GM12878 (cell line): ENCODE results near the gene HECTD4. TPM values are rescaled to one million over a fixed set of nuclear protein-coding genes. Genes with fewer than 3 reads are reported as not detected.

ENCODE experiments used
- ATAC-seq: fragments of 200-7000 bp; cut with Tn5 transposase; 3 replicates; pipeline ENCODE4 v1.9.1; 2020; ENCODE audit warnings: mild to moderate bottlenecking, moderate library complexity
- BruUV-seq: library from RNA; stranded (reverse); fragments of 400-500 nt; replicated peaks from 2 replicates; lab custom pipeline; 2021; lab: Mats Ljungman, UMichigan
- CTCF ChIA-PET: fragments of 300-600 bp; sonication (Branson Sonifier 250); formaldehyde crosslinking; extraction: SDS; loops from one replicate; lab custom pipeline; 2021; ENCODE audit warnings: inconsistent platforms; lab: Yijun Ruan, JAX
- POLR2A ChIA-PET: fragments of 350-600 bp; formaldehyde crosslinking; extraction: SDS; loops from one replicate; lab custom pipeline; 2021; ENCODE audit warnings: inconsistent platforms; lab: Charles Lee
- RAD21 ChIA-PET: fragments of 300-600 bp; sonication (Branson Sonifier 250); formaldehyde crosslinking; loops from one replicate; lab custom pipeline; 2023; ENCODE audit warnings: antibody characterized with exemption; ENCODE audit not compliant: unreplicated experiment; lab: Charles Lee
- SMC1A ChIA-PET: fragments of 300-600 bp; sonication (Branson Sonifier 250); formaldehyde crosslinking; loops from one replicate; lab custom pipeline; 2023; ENCODE audit not compliant: unreplicated experiment, uncharacterized antibody; lab: Charles Lee
- DNase-seq: peaks from one replicate; pipeline ENCODE4 v3.0.0-alpha.2; 2011; ENCODE audit warnings: low read depth, low spot score
- FAIRE-seq: peaks from 3 replicates; lab custom pipeline; 2011; peaks lifted over from hg19 to GRCh38; lab: Jason Lieb, UNC
- H2AFZ ChIP-seq: 2 replicates; pipeline ENCODE4 v1.6.0; 2011; ENCODE audit warnings: low read depth, low read length, control low read depth; ENCODE audit not compliant: control insufficient read depth
- H3K27ac ChIP-seq: 2 replicates; pipeline ENCODE4 v1.5.1; 2011; ENCODE audit warnings: control low read depth; ENCODE audit not compliant: control insufficient read depth, insufficient read depth
- H3K27me3 ChIP-seq, 2 experiments: replicated peaks in 1 of 2; 2 replicates each; pipeline versions ENCODE4 v1.6.0 to v1.6.1; 2011; ENCODE audit warnings: low read length in 1 of 2; ENCODE audit not compliant: control insufficient read depth in 2 of 2, insufficient read depth in 2 of 2
- H3K36me3 ChIP-seq, 2 experiments: 2 replicates each; pipeline ENCODE4 v1.5.1; 2011; ENCODE audit warnings: low read length in 1 of 2; ENCODE audit not compliant: control insufficient read depth in 2 of 2, insufficient read depth in 2 of 2
- H3K4me1 ChIP-seq: 2 replicates; pipeline ENCODE4 v1.6.1; 2011; ENCODE audit warnings: mild to moderate bottlenecking, low read length, moderate library complexity, mixed read lengths; ENCODE audit not compliant: control insufficient read depth, insufficient read depth
- H3K4me2 ChIP-seq: 2 replicates; pipeline ENCODE4 v1.6.0; 2011; ENCODE audit warnings: control low read depth; ENCODE audit not compliant: control insufficient read depth, insufficient read depth
- H3K4me3 ChIP-seq: fragments of 200-600 bp; sonication (generic); 2 replicates; pipeline ENCODE4 v1.5.1; 2016
- H3K79me2 ChIP-seq: 2 replicates; pipeline ENCODE4 v1.6.0; 2011; ENCODE audit warnings: low read length; ENCODE audit not compliant: control insufficient read depth, insufficient read depth
- H3K9ac ChIP-seq: 2 replicates; pipeline ENCODE4 v1.8.0; 2011; ENCODE audit warnings: low read length, control low read depth, mixed read lengths; ENCODE audit not compliant: control insufficient read depth, insufficient read depth
- H3K9me3 ChIP-seq: replicated peaks from 3 replicates; pipeline ENCODE4 v1.5.1; 2011; ENCODE audit warnings: mild to moderate bottlenecking, low read length; ENCODE audit not compliant: control insufficient read depth, insufficient read depth
- H4K20me1 ChIP-seq: 2 replicates; pipeline ENCODE4 v1.6.0; 2011; ENCODE audit not compliant: control insufficient read depth, insufficient read depth
- BCL11A ChIP-seq: IDR thresholded peaks from 2 replicates; pipeline ENCODE4 v1.6.1; 2011; ENCODE audit warnings: low read depth, low read length
- BRCA1 ChIP-seq: IDR thresholded peaks from 2 replicates; pipeline ENCODE4 v1.6.1; 2011; ENCODE audit warnings: low read depth, low read length, improper control_type of control experiment
- CHD2 ChIP-seq: IDR thresholded peaks from 2 replicates; pipeline ENCODE4 v1.6.1; 2011; ENCODE audit warnings: low read depth, low read length, improper control_type of control experiment, borderline replicate concordance
- ETV6 ChIP-seq, 2 experiments: fragments of 450-650 bp in 1 of 2; IDR thresholded peaks in 1 of 2; conservative IDR thresholded peaks in 1 of 2; 2 replicates each; pipeline ENCODE4 v1.6.1; 2014; ENCODE audit warnings: antibody characterized with exemption in 1 of 2, borderline replicate concordance in 1 of 2, low read depth in 1 of 2, mild to moderate bottlenecking in 1 of 2, moderate library complexity in 1 of 2
- FOXM1 ChIP-seq: IDR thresholded peaks from 2 replicates; pipeline ENCODE4 v1.6.1; 2012; ENCODE audit warnings: low read depth, mild to moderate bottlenecking, inconsistent platforms, low read length, moderate library complexity
- KDM1A ChIP-seq: fragments of 200-600 bp; sonication (generic); IDR thresholded peaks from 2 replicates; pipeline ENCODE4 v1.6.1; 2016; ENCODE audit warnings: borderline replicate concordance
- MEF2A ChIP-seq: IDR thresholded peaks from 2 replicates; pipeline ENCODE4 v1.6.1; 2011; ENCODE audit warnings: low read depth, mild to moderate bottlenecking, low read length, moderate library complexity; ENCODE audit not compliant: insufficient read depth
- MYC ChIP-seq: IDR thresholded peaks from 2 replicates; pipeline ENCODE4 v1.6.1; 2011; ENCODE audit warnings: mild to moderate bottlenecking, low read length, moderate library complexity, inconsistent platforms; ENCODE audit not compliant: insufficient read depth, insufficient replicate concordance, insufficient read length, severe bottlenecking
- RAD21 ChIP-seq: IDR thresholded peaks from 2 replicates; pipeline ENCODE4 v1.6.1; 2011; ENCODE audit warnings: mild to moderate bottlenecking, low read depth, low read length, moderate library complexity; ENCODE audit not compliant: insufficient read depth
- SUZ12 ChIP-seq: fragments of 200-600 bp; sonication (generic); IDR thresholded peaks from one replicate; pipeline ENCODE4 v1.6.1; 2018; ENCODE audit warnings: antibody characterized with exemption, mild to moderate bottlenecking; ENCODE audit not compliant: unreplicated experiment
- WGBS: methylation state at CpG from one replicate; pipeline ENCODE4 v1.1.6; 2016; ENCODE audit warnings: low lambda C conversion rate; ENCODE audit not compliant: insufficient replicate concordance, insufficient coverage; ENCODE audit errors: missing lambda C conversion rate; 5-methylcytosine and 5-hydroxymethylcytosine counted together
- in situ Hi-C: fragments of 300-500 bp; cut with MboI; formaldehyde crosslinking; loops from 9 replicates; pipeline ENCODE4 v1.14.3; 2018; ENCODE audit warnings: mixed read lengths
- intact Hi-C: fragments of 100-400 bp; cut with micrococcal nuclease; formaldehyde crosslinking; loops from one replicate; pipeline ENCODE4 v1.14.2; 2022; ENCODE audit not compliant: unreplicated experiment
- polyA plus RNA-seq, 11 experiments: library from polyadenylated mRNA; depleted of rRNA in 4 of 11; unstranded in 6 of 11; stranded (reverse) in 5 of 11; fragments of >200 nt; fragmentation: Nextera tagmentation in 4 of 11; fragmentation: Illumina TruSeq in 1 of 11; extraction: Ambion mirVana in 4 of 11; extraction: Trizol in 1 of 11; gene quantifications; 1 replicate in 1 of 11; 2 replicates in 10 of 11; pipeline versions ENCODE4 v1.2.1 to v1.2.3, GENCODE V29; 2011 to 2016; ENCODE audit warnings: inconsistent platforms in 2 of 11, missing spikeins in 2 of 11, low read depth in 1 of 11
- total RNA-seq, 4 experiments: library from RNA; depleted of rRNA in 3 of 4; stranded (reverse); fragments of >200 nt in 3 of 4; fragmentation: Illumina TruSeq in 1 of 4; extraction: Trizol in 1 of 4; gene quantifications; 2 replicates each; pipeline versions ENCODE4 v1.2.1 to v1.2.3, GENCODE V29; 2013 to 2021
- TF ChIP-seq, protein P1 (sequence below): IDR thresholded peaks from 2 replicates; pipeline ENCODE4 v1.6.1; 2011; ENCODE audit warnings: borderline replicate concordance, low read depth, mild to moderate bottlenecking, moderate library complexity, low read length; ENCODE audit not compliant: insufficient read depth, poor library complexity, severe bottlenecking
- TF ChIP-seq, protein P2 (sequence below): IDR thresholded peaks from 2 replicates; pipeline ENCODE4 v1.6.1; 2012; ENCODE audit warnings: low read depth, low read length, improper control_type of control experiment

The HECTD4 gene
- total and polyA plus RNA-seq, 10 of the 15 experiments (the other 5 are each of a cell fraction or from before 2014, with no cell fraction given) = 5.8 to 43.9 (median 17.9) TPM

DNA sequence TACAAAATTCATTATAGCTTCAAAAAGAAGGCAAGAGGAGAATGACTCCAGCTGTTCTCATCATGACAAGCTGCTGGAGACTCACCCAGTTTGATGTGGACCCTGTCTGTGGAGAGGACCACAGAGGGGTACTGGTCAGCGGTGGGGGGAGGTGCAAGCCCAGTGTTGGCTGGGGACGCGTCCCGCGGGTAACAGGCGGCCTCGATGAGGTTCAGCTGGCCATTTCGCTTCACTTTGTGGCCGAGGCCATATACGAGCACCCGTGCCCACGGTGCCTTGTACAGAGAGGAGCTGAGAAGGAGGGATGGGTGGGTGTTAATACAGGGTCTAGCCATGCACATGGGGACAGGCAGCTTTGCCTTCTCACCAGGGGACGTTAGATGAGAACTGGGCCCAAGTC, 189.8 kb downstream of the HECTD4 start:
- no peak overlapping the region for H3K27ac ChIP-seq
- H3K9me3 ChIP-seq = no peaks in the 10 kb centered on the region
- peaks cover 14 to 39% of the 10 kb centered on the region in 2 experiments for H3K36me3 ChIP-seq
- no peak overlapping the region for H3K9ac ChIP-seq
- ChIA-PET POLR2A (no interaction called here), RAD21 (interaction anchor here (2.3 kb wide), 1 partner anchor 194 kb away, joined by 5 read pairs; no protein-coding TSS in a partner anchor), SMC1A (interaction anchor here (0.6 kb wide), 1 partner anchor 131 kb away, joined by 3 read pairs; no protein-coding TSS in a partner anchor), CTCF (interaction anchor here (1.0 to 1.8 kb wide), 2 partner anchors 10 to 219 kb away, joined by 3 to 7 read pairs; no protein-coding TSS in a partner anchor)
- H3K79me2 ChIP-seq = no peaks in the 10 kb centered on the region
- no TSS peak for BruUV-seq
- 98% methylated on average over 13 of the region's 13 CpGs for WGBS
- no peak for TF ChIP-seq MYC
- TF ChIP-seq, protein P1, sequence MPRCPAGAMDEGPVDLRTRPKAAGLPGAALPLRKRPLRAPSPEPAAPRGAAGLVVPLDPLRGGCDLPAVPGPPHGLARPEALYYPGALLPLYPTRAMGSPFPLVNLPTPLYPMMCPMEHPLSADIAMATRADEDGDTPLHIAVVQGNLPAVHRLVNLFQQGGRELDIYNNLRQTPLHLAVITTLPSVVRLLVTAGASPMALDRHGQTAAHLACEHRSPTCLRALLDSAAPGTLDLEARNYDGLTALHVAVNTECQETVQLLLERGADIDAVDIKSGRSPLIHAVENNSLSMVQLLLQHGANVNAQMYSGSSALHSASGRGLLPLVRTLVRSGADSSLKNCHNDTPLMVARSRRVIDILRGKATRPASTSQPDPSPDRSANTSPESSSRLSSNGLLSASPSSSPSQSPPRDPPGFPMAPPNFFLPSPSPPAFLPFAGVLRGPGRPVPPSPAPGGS = no peak
- TF ChIP-seq BRCA1 = no peak
- TF ChIP-seq MEF2A = no peak
- no peak for TF ChIP-seq FOXM1
- TF ChIP-seq ETV6 (conservative IDR thresholded peaks at IDR 0.05 in 1 of 2, IDR thresholded peaks at IDR 0.05 in 1 of 2; ENCODE audit: borderline replicate concordance in 1 of 2, low read depth in 1 of 2) = no peak
- no peak for TF ChIP-seq CHD2
- no peak for TF ChIP-seq BCL11A
- TF ChIP-seq SUZ12 = no peak
- TF ChIP-seq, protein P2, sequence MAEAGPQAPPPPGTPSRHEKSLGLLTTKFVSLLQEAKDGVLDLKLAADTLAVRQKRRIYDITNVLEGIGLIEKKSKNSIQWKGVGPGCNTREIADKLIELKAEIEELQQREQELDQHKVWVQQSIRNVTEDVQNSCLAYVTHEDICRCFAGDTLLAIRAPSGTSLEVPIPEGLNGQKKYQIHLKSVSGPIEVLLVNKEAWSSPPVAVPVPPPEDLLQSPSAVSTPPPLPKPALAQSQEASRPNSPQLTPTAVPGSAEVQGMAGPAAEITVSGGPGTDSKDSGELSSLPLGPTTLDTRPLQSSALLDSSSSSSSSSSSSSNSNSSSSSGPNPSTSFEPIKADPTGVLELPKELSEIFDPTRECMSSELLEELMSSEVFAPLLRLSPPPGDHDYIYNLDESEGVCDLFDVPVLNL = no peak
- no peak for TF ChIP-seq RAD21
- TF ChIP-seq KDM1A = no peak
- in situ Hi-C loops = no loop called here
- H2AFZ ChIP-seq = no peak overlapping the region
- no peaks in the 10 kb centered on the region for H4K20me1 ChIP-seq
- no peak overlapping the region for H3K4me3 ChIP-seq
- H3K4me2 ChIP-seq = no peak overlapping the region
- H3K4me1 ChIP-seq = no peaks in the 10 kb centered on the region
- FAIRE-seq (no peak), DNase-seq (no peak), ATAC-seq (no peak)
- intact Hi-C loops = no loop called here
- H3K27me3 ChIP-seq = no peaks in the 10 kb centered on the region
